B cell (primary cell): Measurements from ENCODE around the gene SPEG.

Experiments
- EZH2 ChIP-seq: IDR thresholded peaks from 2 replicates; pipeline ENCODE4 v1.6.1; 2012; ENCODE audit warnings: borderline replicate concordance, low read depth, mild to moderate bottlenecking, moderate library complexity, low read length; ENCODE audit not compliant: insufficient read depth, poor library complexity, severe bottlenecking
- TF ChIP-seq, protein P1 (sequence below): fragments of 200-600 bp; IDR thresholded peaks from one replicate; pipeline ENCODE4 v1.8.0; 2022; ENCODE audit warnings: antibody characterized with exemption, mild to moderate bottlenecking

- TF ChIP-seq, protein P1, sequence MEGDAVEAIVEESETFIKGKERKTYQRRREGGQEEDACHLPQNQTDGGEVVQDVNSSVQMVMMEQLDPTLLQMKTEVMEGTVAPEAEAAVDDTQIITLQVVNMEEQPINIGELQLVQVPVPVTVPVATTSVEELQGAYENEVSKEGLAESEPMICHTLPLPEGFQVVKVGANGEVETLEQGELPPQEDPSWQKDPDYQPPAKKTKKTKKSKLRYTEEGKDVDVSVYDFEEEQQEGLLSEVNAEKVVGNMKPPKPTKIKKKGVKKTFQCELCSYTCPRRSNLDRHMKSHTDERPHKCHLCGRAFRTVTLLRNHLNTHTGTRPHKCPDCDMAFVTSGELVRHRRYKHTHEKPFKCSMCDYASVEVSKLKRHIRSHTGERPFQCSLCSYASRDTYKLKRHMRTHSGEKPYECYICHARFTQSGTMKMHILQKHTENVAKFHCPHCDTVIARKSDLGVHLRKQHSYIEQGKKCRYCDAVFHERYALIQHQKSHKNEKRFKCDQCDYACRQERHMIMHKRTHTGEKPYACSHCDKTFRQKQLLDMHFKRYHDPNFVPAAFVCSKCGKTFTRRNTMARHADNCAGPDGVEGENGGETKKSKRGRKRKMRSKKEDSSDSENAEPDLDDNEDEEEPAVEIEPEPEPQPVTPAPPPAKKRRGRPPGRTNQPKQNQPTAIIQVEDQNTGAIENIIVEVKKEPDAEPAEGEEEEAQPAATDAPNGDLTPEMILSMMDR, result no peak
- no peak for TF ChIP-seq EZH2
These were observed 79.6 kb downstream of the SPEG start, which contains the start of gene ASIC4 for GRCh38 chr2:219514196-219514761.
